T1000 (cell line): ENCODE measurements around the gene SNHG17.
"Not testable (repeated sequence)": the region's sequence is repeated elsewhere in the genome, so short reads cannot be mapped to it uniquely, and the experiment has no call there.

Source experiments
- DNase-seq: peaks from one replicate; lab custom pipeline; 2025; ENCODE audit warnings: mixed read lengths; lab: John Stamatoyannopoulos, UW

The SNHG17 gene

DNA sequence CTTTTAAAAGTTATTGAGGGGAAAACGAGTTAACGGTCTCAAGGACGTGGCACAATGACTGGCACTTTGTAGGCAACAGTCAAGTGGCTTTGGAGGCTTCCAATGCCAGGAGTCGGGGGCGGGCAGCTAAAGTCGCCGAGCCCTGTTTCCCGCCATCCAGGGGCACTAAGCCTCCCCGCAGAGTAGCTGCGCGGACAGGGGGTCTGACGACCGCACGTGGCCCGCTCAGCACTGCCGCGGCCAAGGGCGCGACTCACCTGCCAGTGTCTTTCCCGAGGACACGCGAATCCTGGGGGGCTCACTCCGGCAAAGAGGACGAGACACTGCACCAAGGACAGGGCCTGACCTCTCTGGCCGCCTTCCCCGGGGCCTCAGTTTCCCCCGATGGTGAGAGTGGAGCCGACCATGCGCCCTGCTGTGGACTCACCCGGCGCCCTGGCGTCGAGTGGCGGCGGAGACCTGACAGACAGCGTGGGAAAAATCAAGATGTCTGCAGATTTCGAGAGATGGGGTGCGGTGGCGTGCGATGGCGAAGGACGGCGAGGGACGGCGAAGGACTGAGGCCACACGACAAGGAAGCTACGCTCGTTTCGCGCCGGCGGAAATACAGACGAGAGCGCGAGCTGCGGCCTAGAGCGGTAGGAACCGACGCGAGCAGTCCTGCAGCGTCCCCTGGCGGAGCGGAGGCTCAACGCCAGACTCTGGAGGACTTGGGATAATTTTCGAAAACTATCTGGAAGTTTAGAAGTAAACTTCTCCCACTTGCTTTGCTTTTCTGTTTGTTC is at the start of gene SNHG17:
Gene SNHG17, minus strand, starts transcription at position 559 of the 785 bp plus-strand sequence.
- DNase-seq = peak; percentile 85

DNA sequence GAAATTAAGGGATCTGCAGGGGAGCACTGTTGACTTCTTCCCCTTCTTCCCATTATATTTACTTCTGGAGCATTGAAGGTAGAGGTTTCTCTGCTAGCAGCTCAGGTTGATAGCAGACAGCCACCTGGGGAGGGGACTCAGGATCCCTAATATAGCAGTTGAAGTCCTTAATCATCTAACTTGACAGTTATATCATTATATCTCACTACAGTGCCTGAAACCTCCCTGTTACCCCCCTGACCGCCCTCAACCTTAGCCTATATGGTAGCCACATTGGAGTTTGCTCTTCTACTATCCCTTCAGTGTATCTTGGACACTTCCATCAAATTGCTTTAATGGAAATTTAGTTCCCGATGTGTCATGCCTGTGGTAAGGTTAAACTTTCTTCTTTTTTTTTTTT is 44.5 kb upstream of the SNHG17 start:
- no peak for DNase-seq

DNA sequence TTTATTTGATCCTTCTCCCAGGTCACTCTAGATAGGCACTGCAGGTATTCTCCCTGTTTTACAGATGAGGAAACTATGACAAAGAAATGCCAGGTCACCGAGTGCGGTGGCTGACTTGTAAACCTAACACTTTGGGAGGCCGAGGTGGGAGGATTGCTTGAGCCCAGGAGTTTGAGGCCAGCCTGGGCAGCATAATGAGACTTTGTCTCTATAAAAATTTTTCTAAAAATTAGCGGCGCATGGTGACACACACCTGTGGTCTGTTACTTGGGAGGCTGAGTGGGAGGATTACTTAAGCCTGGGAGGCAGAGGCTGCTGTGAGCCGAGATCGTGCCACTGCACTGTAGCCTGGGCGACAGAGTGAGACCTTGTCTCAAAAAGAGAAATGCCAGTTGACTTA is 42.6 kb upstream of the SNHG17 start:
- DNase-seq = no peak

DNA sequence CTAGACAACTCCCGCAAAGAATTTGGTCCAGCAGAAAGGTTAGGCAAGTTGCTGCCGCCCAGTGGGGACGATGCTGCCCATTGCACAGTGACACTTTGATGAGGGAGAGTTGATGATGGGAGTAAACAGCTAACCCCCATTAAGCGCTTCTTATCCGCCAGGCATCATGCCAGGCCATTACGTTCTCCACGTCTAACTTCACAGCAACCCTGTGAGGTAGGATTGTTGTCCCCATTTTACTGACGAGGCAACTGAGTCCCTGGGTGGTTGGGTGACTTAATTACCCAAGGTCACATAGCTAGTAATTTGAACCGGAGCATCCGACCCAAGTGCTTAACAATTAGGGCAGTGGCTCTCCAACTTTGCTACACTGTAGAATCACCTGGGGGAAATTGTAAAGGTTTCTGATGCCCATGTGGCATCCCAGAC is 38.3 kb upstream of the SNHG17 start:
- DNase-seq = no peak

DNA sequence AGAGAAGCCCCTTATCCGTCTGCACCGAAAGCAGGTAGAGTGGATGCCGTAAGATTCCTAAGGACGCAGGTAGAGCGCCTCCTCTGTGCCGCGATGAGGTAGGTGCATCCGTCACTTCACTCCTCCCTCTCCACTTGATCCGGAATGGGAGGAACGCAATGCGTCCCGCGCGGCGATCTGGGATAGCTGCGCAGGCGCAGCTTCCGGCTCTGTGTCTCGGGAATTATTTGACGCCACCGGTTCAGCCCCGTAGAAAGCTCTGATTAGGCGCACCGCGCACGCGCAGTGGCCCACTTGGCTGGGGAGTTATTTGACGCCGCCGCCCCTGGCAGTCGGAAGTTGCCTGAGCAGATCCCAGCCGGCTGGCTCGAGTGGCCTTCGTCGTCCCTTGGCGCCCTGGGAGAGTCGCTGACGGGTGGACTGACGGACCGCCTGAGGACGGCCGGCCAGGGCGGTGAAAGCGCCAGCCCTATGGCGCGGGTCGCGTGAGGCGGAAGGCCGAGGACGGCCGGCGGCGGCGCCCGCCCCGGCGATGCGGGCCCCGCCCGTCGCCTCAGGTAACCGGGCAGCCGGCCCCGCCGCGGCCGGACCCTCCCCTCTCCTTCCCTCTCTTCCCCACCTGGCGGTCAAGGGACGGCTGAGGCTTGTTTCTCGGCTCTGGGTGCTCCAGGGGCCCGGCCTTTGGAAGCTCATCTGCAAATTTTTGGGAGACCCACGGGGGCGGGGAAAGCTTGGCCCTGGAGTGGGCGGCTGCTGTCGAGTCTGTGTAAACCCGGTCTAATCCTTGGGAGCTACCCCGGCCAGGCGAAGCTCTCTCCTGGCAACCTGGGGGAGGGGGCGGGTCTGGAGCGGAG is 37.6 kb upstream of the SNHG17 start, which contains the start of gene RALGAPB:
Gene RALGAPB, plus strand, starts transcription at position 331 of the 854 bp plus-strand sequence. CDS start 15,590 bp downstream, outside the sequence.
- peak; percentile 98 for DNase-seq

DNA sequence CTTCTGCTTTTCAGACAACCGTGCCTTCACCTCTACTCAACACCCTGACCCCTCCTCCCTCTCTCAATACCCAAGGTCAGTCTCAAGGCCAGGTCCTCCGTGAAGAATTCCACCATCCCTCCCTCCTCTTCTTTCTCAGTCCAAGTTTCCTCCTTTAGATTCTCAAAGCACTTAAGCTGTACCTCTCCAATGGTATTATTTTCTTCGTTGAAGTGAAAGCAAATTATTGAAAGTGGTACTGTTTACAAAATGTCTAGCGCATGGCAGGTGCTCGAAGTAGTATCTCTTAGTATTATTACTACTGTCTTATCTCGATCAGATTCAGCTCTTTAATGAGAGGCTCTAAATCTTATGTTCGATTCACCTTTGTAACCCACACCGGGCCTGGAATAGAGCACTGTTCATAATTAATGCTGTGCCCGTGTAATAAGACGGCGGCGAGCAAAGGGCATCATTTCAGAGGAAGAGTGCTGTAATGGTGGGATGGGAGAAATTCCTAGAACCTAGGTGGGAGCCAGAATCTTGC is 36.9 kb upstream of the SNHG17 start:
- no peak for DNase-seq

DNA sequence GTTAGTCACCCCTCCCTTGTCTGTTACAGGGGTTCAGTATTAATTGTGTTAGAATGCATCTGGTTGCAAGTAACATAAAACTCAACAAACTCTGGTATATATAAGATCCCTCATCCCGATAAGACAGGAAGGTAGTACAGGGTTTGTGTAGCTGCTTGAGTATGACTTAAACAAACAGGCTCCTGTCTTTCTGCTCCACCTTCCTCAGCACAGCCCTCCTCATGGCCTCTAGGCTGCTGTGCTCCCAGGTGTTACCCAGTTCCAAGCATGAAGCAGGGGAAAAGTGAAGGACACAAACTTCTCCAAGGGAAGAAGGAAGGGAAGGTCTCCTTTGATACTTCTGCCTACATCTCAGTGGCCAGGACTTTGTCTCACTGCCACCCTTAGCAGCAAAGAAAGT is 36.1 kb upstream of the SNHG17 start:
- DNase-seq = no peak

DNA sequence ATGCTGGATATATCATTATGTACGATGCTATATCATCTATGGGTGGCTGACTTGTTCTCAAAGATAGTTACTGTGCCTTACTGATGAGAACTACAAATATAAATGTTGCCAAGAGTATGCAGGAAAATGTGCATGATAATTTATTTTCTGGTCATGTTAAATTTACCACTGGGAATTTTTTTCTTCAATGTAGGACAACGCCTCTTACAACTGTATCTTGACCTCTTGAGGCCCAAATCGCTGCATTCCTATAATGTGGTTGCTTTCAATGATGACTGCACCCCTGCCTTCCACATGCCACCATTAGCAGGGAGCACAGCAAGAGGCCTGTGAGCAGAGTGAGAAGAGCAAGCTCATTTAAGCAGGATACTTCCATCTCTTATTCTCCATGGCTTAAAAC is 31.9 kb upstream of the SNHG17 start:
- DNase-seq = no peak

DNA sequence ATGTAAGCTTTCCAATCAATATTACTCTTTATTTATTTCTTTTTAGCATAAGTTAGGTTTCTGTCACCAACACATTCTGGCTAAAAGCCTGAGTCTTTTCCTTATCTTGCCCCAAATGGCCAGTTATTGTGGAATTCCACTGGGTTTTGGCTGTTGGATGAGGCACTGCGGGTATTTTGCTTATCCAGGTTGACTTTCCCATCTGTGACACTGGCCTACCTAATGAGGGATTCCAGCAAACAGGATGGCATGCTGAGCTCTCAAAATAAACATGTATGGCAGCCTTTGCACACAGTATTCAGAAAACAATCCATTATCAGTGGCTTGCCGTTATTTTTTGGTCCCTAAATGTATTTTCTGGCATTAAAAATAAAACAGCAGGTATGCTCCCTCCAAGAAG is 31.0 kb upstream of the SNHG17 start:
- DNase-seq = no peak

DNA sequence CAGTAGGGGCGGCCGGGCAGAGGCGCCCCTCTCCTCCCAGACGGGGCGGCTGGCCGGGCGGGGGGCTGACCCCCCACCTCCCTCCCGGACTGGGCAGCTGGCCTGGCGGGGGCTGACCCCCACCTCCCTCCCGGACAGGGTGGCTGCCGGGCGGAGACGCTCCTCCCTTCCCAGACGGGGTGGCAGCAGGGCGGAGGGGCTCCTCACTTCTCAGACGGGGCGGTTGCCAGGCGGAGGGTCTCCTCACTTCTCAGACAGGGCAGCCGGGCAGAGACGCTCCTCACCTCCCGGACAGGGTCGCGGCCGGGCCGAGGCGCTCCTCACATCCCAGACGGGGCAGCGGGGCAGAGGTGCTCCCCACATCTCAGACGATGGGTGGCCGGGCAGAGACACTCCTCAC is 26.4 kb upstream of the SNHG17 start:
- not testable (repeated sequence) for DNase-seq

DNA sequence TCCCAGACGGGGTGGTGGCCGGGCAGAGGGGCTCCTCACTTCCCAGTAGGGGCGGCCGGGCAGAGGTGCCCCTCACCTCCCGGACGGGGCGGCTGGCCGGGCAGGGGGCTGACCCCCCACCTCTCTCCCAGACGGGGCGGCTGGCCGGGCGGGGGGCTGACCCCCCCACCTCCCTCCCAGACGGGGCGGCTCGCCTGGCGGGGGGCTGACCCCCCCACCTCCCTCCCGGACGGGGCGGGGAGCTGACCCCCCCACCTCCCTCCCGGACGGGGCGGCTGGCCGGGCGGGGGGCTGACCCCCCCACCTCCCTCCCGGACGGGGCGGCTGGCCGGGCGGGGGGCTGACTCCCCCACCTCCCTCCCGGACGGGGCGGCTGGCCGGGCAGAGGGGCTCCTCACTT is 26.0 kb upstream of the SNHG17 start:
- not testable (repeated sequence) for DNase-seq

DNA sequence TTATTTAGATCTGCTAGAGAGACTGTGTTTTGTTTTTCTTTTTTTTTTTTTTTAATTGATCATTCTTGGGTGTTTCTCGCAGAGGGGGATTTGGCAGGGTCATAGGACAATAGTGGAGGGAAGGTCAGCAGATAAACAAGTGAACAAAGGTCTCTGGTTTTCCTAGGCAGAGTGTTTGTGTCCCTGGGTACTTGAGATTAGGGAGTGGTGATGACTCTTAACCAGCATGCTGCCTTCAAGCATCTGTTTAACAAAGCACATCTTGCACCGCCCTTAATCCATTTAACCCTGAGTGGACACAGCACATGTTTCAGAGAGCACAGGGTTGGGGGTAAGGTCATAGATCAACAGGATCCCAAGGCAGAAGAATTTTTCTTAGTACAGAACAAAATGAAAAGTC is 25.5 kb upstream of the SNHG17 start:
- not testable (repeated sequence) for DNase-seq

DNA sequence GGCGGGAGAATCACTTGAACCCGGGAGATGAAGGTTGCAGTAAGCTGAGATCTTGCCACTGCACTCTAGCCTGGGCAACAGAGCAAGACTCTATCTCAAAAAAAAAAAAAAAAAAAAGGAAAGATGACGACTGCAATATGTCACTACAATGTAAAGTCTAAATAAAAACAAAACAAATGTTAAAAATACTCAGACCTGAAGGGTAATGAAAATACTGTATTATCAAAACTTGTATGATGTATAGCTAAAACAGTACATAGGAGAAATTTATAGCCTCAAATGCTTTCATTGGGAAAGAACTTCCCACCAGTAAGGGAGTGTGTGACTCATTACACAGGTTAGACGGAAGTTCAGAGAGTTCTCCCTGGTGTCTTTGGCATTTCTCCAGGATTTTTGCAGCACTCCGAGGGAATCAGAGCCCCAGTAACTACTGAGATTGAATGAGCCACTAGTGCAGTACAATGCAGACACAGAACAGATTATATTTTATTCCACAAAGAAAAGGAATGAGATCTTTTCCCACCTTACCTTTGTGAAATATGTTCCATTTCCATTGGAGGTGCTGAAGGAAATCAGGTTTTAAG is 25.0 kb upstream of the SNHG17 start:
- peak; percentile 8 for DNase-seq

DNA sequence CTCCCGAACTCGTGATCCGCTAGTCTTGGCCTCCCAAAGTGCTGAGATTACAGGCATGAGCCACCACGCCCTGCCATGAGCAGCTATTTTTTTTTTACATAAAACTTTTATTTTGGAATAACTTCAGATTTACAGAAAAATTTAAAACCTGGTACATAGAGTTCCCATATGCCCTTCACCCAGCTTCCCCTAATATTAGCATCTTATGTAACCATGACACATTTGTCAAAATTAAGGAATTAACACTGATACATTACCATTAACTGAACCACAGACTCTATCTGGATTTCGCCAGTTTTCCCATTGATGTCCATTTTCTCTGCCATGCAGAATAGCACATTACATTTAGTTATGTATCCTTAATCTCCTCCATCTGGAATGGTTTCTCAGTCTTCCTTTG is 23.2 kb upstream of the SNHG17 start:
- DNase-seq = no peak

DNA sequence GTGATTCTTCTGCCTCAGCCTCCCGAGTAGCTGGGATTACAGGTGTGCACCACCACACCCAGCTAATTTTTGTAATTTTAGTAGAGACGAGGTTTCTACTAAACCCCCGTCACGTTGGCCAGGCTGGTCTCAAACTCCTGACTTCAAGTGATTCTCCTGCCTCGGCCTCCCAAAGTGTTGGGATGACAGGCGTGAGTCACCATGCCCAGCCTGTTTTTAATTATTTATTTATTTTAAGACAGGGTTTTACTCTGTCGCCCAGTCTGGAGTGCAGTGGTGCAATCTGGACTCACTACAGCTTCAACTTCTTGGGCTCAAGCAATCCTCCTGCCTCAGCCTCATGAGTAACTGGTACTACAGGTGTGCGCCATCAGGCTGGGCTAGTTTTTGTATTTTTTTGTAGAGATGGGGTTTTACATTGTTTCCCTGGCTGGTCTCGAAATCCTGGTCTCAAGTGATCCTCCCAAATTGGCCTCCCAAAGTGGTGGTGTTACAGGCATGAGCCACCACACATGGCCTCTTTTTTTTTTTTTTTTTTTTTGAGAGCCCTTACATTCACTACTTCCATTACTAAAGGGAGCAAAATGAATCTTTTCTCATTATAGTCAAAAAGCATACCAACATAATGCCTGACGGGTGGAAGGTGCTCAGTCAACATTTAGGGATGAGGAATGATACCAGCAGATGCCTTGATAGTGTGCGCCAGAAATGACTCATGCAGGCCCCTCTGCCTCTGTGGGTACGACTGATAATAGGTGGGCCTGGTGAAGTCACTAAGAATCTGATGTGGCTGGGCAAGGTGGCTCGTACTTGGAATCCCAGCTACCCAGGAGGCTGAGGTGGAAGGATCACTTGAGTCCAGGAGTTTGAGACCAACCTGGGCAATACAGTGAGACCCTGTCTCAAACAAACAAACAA is 19.7 kb upstream of the SNHG17 start:
- no peak for DNase-seq

DNA sequence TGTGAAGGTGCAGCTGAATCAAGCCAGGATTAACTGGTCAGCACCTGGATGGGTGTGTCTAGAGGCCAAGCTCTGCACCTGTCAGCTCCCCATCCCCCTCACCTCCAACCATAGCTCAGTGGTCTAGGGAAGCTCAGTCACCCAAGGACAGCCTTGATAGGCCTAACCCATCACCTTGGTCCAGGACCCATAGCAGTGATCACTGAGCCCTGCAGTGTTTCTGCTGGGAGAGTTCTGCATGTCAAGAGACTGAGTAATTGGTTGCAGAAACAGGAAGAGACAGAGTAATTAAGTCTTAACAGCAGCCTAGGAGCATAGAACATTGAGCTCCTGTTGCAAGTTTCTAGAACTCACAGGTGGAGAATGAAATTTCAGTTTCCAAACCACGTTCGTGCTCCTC is 18.8 kb upstream of the SNHG17 start:
- DNase-seq = no peak

DNA sequence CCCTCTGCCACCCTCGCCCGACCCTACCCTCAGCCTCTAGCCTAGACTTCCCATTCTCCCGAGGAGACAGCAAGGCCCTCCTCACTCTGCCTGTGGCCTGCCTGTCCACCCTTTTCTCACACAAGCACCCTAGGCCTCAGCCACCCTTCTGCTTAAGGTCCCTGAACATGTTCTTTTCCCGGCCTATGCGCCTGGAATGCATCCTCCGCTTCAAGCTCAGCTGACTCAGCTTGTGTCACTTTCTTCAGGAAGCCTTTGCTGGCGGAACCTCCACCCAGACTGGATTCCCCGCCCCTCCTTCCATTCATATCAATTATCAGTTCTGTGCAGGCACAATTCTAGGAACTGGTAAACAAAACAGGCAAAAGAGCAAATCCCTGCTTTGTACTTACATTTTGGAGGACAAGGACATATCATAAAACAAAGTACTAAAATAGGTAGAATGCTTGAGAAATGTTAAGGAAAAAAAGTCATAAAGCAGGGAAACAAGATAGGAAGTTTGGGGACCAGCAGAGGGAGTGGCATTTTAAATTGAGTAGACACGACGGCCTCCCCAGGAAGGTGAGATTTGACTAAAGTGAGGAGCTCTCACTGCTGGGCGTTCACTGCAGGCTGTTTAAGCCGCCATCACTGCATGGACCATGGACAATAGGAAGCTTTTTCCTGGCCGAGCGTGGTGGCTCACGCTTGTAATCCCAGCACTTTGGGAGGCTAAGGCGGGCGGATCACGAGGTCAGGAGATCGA is 17.9 kb upstream of the SNHG17 start:
- no peak for DNase-seq

DNA sequence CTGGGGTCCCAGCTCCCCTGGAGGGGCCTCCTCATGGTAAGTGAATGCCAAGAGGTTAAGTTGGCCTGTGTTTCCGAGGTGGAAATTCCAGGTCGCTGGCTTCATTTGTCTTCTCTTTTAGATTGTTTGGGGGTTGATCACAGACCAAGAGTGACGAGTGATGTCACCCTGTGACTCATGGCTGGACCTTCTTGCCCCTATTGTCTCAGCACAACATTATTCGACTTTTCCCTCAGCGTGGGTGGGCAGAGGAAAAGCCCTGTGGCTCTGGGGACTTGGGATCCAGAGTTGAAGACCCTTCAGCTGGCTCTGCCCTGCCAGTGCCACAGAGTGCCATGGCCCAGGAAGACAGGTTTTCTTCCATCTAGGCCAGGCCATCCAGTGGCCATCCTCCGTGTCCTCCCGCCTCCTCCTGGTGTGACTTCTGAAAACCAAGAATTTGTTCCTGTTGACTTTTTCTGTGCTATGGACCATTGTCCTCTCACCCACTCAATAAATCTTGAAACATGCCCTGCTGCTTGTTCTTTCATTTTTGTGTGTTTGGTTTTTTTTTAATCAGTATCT is 15.4 kb upstream of the SNHG17 start:
- DNase-seq = no peak

DNA sequence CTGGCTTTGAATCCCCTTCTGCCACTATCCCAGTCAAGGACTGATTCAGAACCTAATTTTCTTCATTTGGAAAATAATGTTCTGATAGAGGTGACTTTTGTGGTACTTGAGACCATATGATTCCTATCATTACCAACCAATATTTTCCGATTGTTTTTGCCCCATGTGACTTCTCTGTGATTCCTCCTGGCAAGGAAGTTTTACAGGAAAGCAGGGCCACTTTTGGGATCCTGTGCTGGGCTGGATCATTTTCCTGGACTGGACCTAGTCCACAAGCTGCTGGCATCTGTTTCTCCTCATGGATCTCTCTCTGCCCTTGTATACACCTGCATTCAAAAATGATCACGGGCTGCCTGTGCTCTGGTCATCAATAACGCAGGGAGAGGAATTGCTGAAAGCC is 13.9 kb upstream of the SNHG17 start:
- DNase-seq = no peak
